ENCODE data around the gene OR56A5.

OR56A5 gene, protein sequence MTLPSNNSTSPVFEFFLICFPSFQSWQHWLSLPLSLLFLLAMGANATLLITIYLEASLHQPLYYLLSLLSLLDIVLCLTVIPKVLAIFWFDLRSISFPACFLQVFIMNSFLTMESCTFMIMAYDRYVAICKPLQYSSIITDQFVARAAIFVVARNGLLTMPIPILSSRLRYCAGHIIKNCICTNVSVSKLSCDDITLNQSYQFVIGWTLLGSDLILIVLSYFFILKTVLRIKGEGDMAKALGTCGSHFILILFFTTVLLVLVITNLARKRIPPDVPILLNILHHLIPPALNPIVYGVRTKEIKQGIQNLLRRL

DNA sequence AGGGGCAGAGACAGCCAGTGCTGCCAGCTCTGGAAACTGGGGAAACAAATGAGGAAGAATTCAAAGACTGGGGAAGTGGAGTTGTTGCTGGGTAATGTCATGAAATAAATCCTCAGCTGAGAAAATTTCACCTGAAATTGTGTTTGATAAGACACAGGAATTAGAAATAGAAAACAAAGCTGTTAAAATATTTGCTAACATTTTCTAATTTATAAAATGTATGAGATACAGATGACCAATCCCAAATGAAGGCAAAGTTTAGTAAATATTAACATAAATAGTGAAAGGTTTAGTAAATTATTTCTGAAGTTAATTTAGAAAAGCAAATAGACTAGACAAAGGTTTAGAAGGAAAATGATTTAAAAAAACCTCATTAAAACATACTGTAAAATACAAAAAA is at the start of gene OR56A5:
Gene OR56A5 (minus strand): TSS at position 101 of the 400 bp plus-strand sequence. CDS start 0 bp downstream, at position 101.
- TF ChIP-seq, protein P1, sequence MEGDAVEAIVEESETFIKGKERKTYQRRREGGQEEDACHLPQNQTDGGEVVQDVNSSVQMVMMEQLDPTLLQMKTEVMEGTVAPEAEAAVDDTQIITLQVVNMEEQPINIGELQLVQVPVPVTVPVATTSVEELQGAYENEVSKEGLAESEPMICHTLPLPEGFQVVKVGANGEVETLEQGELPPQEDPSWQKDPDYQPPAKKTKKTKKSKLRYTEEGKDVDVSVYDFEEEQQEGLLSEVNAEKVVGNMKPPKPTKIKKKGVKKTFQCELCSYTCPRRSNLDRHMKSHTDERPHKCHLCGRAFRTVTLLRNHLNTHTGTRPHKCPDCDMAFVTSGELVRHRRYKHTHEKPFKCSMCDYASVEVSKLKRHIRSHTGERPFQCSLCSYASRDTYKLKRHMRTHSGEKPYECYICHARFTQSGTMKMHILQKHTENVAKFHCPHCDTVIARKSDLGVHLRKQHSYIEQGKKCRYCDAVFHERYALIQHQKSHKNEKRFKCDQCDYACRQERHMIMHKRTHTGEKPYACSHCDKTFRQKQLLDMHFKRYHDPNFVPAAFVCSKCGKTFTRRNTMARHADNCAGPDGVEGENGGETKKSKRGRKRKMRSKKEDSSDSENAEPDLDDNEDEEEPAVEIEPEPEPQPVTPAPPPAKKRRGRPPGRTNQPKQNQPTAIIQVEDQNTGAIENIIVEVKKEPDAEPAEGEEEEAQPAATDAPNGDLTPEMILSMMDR (conservative IDR thresholded peaks at IDR 0.05) = no peak
- no peak within 1 kb of the TSS for H3K27ac ChIP-seq

DNA sequence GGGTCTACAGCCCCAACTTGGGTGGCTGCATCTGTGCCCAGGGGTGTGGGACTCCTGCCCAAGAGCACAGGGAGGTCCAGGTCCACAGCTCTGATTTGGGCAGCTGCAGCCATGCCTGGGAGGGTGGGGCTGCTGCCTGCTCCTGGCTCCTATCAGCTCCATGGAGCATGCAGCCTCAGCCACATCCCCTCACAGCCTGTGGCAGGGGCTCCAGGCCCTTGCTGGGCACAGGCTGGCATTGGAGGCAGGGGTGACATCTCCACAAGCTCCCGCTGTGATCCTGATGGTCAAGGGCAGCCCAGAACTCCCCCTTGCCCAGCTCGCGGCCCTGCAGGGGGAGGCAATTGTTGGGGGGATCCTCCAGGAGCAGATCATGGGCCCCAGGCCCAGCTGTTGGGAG is 44.7 kb upstream of the OR56A5 start:
- TF ChIP-seq, protein P1 (conservative IDR thresholded peaks at IDR 0.05) = no peak
- no peak overlapping the region for H3K27ac ChIP-seq

DNA sequence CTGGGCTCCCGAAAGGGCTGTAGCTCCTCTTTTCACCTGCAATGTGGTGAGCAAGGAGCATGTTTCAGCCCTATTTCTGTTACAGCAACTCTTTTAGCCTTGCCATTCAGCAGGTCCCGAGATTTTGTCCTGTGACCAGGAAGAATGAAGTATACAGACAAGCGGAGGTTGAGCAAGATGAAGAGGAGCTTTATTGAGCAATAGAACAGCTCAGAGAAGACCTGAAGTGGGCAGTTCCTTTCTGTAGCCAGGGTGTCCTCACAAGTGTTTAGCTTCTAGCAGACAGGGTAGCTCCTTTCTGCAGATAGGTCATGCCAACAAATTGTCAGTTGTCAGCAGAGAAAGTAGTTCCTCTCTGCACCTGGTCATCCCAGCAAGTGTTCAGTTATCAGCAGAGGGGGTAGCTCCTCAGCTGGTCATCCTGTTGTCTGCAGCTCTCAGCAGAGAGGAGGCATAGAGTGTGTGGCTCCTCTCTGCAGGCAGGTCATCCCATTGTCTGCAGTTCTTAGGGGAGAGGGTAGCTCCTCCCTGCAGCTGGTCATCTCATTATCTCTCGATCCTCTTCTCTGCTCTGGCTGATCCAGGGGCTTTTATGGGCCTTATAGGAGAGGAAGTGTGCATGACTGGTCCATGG is 43.9 kb upstream of the OR56A5 start:
- TF ChIP-seq, protein P1 (conservative IDR thresholded peaks at IDR 0.05) = no peak
- H3K27ac ChIP-seq = no peak overlapping the region

DNA sequence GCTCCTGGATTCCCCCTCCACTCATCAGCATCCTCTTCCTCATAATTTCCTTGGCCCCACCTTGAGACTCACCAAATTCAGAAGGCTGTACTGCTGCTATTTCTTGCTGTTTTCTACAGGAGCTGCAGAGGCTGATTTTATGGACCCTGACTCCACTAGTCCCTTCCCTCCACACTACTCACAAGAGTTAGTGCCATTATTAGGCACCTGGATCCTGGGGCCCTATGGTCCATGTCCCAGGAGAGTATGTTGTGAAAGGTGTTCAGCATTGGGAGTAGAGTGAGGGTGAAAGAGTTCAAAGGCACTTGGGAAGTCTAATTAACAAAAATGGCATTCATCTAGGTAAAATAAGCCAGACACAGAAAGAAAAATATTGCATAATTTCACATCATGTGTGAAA is 38.6 kb upstream of the OR56A5 start, which contains the start of gene OR56A4:
Gene OR56A4 (minus strand): TSS at position 101 of the 400 bp plus-strand sequence. CDS start 3,954 bp downstream, outside the sequence.
- H3K27ac ChIP-seq = no peak within 1 kb of the TSS
- TF ChIP-seq, protein P1 (conservative IDR thresholded peaks at IDR 0.05) = no peak

DNA sequence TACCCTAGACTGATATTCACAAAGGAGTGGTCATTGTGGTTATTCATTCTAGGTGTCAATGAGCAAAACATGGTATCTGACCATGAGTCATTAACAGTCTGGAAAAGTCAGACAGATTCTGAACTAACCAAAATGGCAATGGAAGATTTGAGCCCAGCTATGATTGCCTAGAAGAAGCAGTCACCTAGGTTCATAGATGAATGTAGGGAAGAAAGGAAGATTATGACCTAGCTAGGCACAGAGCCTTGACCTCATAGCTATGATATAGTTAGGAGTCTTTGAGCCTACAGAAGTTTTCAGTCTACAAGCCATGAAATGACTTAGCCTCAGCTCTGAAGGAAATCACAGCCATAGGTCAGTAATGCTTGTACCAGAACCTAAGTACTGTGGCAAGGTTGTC is 38.1 kb upstream of the OR56A5 start:
- no peak overlapping the region for H3K27ac ChIP-seq
- TF ChIP-seq, protein P1 (conservative IDR thresholded peaks at IDR 0.05) = no peak

DNA sequence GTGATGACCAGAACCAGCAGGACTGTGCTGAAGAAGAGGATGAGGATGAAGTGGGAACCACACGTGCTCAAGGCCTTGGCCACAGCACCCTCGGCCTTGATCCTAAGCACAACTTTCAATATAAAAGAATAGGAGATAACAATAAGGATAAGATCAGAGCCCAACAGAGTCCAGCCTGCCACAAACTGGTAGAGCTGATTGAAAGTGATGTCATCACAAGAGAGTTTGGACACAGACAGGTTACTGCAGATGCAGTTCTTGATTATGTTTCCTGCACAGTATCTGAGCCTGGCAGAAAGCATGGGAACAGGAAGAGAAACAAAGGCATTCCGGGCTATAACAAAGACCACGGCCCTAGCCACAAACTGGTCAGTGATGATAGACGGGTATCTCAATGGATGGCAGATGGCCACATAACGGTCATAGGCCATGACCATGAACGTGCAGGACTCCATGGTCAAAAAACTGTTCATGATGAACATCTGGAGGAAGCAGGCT is 34.0 kb upstream of the OR56A5 start:
- TF ChIP-seq, protein P1 (conservative IDR thresholded peaks at IDR 0.05) = no peak
- no peak overlapping the region for H3K27ac ChIP-seq

DNA sequence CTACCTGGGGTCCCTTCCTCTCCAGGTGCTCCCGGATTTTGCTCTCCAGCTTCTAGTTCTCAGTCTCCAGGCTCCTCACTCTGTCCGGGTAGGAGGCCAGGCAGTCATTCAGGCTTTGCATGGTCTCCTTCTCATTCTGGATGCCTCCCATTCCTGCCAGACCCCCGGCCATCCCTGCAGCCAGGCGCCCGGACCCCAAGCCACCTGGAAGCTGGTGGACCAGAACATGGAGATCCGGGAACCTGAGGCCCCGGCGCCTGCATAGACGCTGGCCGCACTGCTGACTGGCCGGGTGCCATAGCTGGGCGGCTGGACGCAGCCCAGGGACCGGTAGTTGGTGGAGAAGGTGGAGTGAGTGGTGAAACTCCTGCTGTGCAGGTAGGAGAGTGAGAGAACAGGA is 26.5 kb upstream of the OR56A5 start:
- TF ChIP-seq, protein P1 (conservative IDR thresholded peaks at IDR 0.05) = no peak
- no peak overlapping the region for H3K27ac ChIP-seq

Measured in VCaP (cell line).